SK-N-SH treated with all-trans-retinoic acid at 6 μM for 48 hours (cell line): ENCODE results near the gene CGREF1.

Experiments
- ATAC-seq: fragments of 200-7000 bp; cut with Tn5 transposase; 3 replicates; pipeline ENCODE4 v1.9.1; 2020; ENCODE audit warnings: mild to moderate bottlenecking, moderate library complexity
- ARNTL ChIP-seq: fragments of 450-650 bp; formaldehyde crosslinking; IDR thresholded peaks from 2 replicates; pipeline ENCODE4 v1.5.0; 2020; ENCODE audit warnings: low read depth, mild to moderate bottlenecking, moderate library complexity, borderline replicate concordance
- BACH2 ChIP-seq: fragments of 250-450 bp; sonication (Bioruptor Pico); IDR thresholded peaks from 2 replicates; pipeline ENCODE4 v1.9.0; 2021; ENCODE audit warnings: mild to moderate bottlenecking, borderline replicate concordance
- CSDC2 ChIP-seq: fragments of 250-450 bp; sonication (Bioruptor Pico); IDR thresholded peaks from 2 replicates; pipeline ENCODE4 v1.5.0; 2020; ENCODE audit warnings: mild to moderate bottlenecking, moderate library complexity
- CSRNP3 ChIP-seq: fragments of 250-450 bp; sonication (Bioruptor Pico); IDR thresholded peaks from 2 replicates; pipeline ENCODE4 v1.5.1; 2021; ENCODE audit warnings: mild to moderate bottlenecking, moderate library complexity
- ESRRG ChIP-seq: fragments of 250-450 bp; sonication (Bioruptor Pico); IDR thresholded peaks from 2 replicates; pipeline ENCODE4 v1.6.1; 2021; ENCODE audit warnings: mild to moderate bottlenecking
- GLIS3 ChIP-seq: fragments of 250-450 bp; sonication (Bioruptor Pico); IDR thresholded peaks from 2 replicates; pipeline ENCODE4 v1.5.0; 2020; ENCODE audit warnings: mild to moderate bottlenecking, moderate library complexity
- OSR1 ChIP-seq: fragments of 250-450 bp; sonication (Bioruptor Pico); IDR thresholded peaks from 2 replicates; pipeline ENCODE4 v1.8.0; 2022; ENCODE audit warnings: moderate library complexity, mild to moderate bottlenecking, inconsistent platforms
- POU6F1 ChIP-seq: fragments of 250-450 bp; sonication (Bioruptor Pico); IDR thresholded peaks from 2 replicates; pipeline ENCODE4 v1.8.0; 2021; ENCODE audit warnings: low read depth, mild to moderate bottlenecking, moderate library complexity, borderline replicate concordance
- PPARA ChIP-seq: fragments of 250-450 bp; sonication (Bioruptor Pico); IDR thresholded peaks from 2 replicates; pipeline ENCODE4 v1.5.0; 2020; ENCODE audit warnings: mild to moderate bottlenecking, borderline replicate concordance
- RARB ChIP-seq: fragments of 250-450 bp; sonication (Bioruptor Pico); IDR thresholded peaks from 2 replicates; pipeline ENCODE4 v1.8.0; 2021; ENCODE audit warnings: mild to moderate bottlenecking, moderate library complexity
- TCF4 ChIP-seq: fragments of 250-450 bp; sonication (Bioruptor Pico); IDR thresholded peaks from 2 replicates; pipeline ENCODE4 v1.8.0; 2021; ENCODE audit warnings: mild to moderate bottlenecking, moderate library complexity, borderline replicate concordance
- TOX ChIP-seq: fragments of 250-450 bp; sonication (Bioruptor Pico); IDR thresholded peaks from 2 replicates; pipeline ENCODE4 v1.8.0; 2021; ENCODE audit warnings: mild to moderate bottlenecking, moderate library complexity, borderline replicate concordance
- ZFP3 ChIP-seq: fragments of 250-450 bp; sonication (Bioruptor Pico); IDR thresholded peaks from 2 replicates; pipeline ENCODE4 v1.5.0; 2020; ENCODE audit warnings: mild to moderate bottlenecking, moderate library complexity
- ZFP30 ChIP-seq: fragments of 450-650 bp; formaldehyde crosslinking; IDR thresholded peaks from 2 replicates; pipeline ENCODE4 v1.5.0; 2022; ENCODE audit warnings: mild to moderate bottlenecking, moderate library complexity
- ZNF565 ChIP-seq: fragments of 450-650 bp; formaldehyde crosslinking; conservative IDR thresholded peaks from 2 replicates; pipeline ENCODE4 v1.5.0; 2020; ENCODE audit warnings: low read depth, mild to moderate bottlenecking, moderate library complexity
- ZNF70 ChIP-seq: fragments of 450-650 bp; formaldehyde crosslinking; IDR thresholded peaks from 2 replicates; pipeline ENCODE4 v1.5.0; 2020; ENCODE audit warnings: mild to moderate bottlenecking, moderate library complexity
- ZNF8 ChIP-seq: fragments of 450-650 bp; formaldehyde crosslinking; IDR thresholded peaks from 2 replicates; pipeline ENCODE4 v1.5.0; 2020; ENCODE audit warnings: mild to moderate bottlenecking, moderate library complexity
- TF ChIP-seq, protein P1 (sequence below): fragments of 250-450 bp; sonication (Bioruptor Pico); IDR thresholded peaks from 2 replicates; pipeline ENCODE4 v1.5.1; 2020; ENCODE audit warnings: low read depth, mild to moderate bottlenecking, moderate library complexity
- TF ChIP-seq, protein P2 (sequence below): fragments of 250-450 bp; sonication (Bioruptor Pico); IDR thresholded peaks from 2 replicates; pipeline ENCODE4 v1.8.0; 2020; ENCODE audit warnings: mild to moderate bottlenecking, moderate library complexity, borderline replicate concordance
- TF ChIP-seq, protein P3 (sequence below): fragments of 250-450 bp; sonication (Bioruptor Pico); IDR thresholded peaks from 2 replicates; pipeline ENCODE4 v1.5.0; 2020; ENCODE audit warnings: mild to moderate bottlenecking, moderate library complexity

Gene CGREF1

DNA sequence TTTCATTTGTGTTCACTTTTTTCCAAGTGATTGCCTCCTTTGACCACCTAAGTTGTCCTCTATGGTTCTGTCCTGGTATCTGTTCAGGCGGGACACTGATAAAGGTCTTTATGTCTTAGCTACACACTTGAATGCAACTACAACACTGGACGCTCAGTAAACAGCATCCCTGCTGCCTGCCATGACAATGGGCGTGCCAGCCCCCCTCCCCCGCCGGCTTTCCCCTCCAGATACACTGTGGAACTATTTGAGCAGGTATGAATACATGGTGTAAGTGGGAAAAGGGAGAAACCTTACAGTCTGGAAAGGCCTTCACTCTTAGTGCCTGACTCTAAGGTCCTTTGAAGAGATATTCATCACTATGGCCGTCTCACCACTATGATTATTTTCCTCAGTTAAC is 61.7 kb downstream of the CGREF1 start:
- no peak for TF ChIP-seq POU6F1
- ATAC-seq = no peak

GRCh38 chr2:27054721-27055120 is 64.2 kb downstream of the CGREF1 start:
- no peak for TF ChIP-seq RARB
- TF ChIP-seq TCF4 (CRISPR knock-in tag) = no peak
- TF ChIP-seq CSRNP3 (CRISPR knock-in tag) = no peak
- TF ChIP-seq ESRRG (CRISPR knock-in tag) = no peak
- no peak for TF ChIP-seq ZFP30 (CRISPR knock-in tag)
- TF ChIP-seq PPARA (CRISPR knock-in tag) = no peak
- no peak for TF ChIP-seq ZFP3 (CRISPR knock-in tag)
- TF ChIP-seq OSR1 (CRISPR knock-in tag) = no peak
- no peak for ATAC-seq

DNA sequence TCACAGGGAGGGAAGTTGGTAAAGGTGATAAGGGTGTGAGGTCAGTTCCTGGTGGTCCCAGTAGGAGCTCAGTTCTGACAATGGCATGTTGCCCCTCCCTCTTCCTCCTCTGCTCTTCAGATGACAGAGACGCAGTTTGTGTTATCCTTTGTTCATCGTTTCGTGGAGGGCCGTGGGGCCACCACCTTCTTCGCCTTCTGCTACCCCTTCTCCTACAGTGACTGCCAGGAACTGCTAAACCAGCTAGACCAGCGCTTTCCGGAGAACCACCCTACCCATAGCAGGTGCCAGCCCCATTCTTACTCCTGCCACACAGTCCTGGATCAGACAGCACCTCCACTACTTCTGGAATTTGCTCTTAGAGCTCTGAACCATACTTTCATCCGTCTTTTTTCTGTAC is 65.2 kb downstream of the CGREF1 start:
- no peak for ATAC-seq
- no peak for TF ChIP-seq CSDC2 (CRISPR knock-in tag)
- TF ChIP-seq GLIS3 (CRISPR knock-in tag) = no peak

DNA sequence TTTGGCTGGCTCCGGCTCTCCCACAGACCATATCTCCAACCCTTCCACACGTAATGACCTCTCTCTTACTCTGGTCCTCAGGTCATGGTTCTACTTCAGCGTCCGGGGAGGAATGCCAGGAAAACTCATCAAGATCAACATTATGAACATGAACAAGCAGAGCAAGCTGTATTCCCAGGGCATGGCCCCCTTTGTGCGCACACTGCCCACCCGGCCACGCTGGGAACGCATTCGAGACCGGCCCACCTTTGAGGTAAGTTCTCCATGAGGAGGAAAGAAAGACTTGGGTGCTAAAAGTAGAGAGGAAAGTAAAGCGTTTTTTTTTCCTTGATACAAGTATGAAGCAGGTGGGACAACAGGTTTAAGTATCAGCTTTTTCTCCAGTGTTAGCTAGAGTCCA is 65.6 kb downstream of the CGREF1 start:
- ATAC-seq = no peak
- TF ChIP-seq OSR1 (CRISPR knock-in tag) (no peak), ZNF70 (CRISPR knock-in tag) (no peak), ZNF8 (CRISPR knock-in tag) (no peak), BACH2 (CRISPR knock-in tag) (no peak), ZNF565 (CRISPR knock-in tag) (no peak), ZFP30 (CRISPR knock-in tag) (no peak), ARNTL (CRISPR knock-in tag) (no peak), RARB (no peak), ZFP3 (CRISPR knock-in tag) (no peak), CSRNP3 (CRISPR knock-in tag) (no peak), PPARA (CRISPR knock-in tag) (no peak), TOX (CRISPR knock-in tag) (no peak)
- TF ChIP-seq, protein P1, sequence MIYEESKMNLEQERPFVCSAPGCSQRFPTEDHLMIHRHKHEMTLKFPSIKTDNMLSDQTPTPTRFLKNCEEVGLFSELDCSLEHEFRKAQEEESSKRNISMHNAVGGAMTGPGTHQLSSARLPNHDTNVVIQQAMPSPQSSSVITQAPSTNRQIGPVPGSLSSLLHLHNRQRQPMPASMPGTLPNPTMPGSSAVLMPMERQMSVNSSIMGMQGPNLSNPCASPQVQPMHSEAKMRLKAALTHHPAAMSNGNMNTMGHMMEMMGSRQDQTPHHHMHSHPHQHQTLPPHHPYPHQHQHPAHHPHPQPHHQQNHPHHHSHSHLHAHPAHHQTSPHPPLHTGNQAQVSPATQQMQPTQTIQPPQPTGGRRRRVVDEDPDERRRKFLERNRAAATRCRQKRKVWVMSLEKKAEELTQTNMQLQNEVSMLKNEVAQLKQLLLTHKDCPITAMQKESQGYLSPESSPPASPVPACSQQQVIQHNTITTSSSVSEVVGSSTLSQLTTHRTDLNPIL (CRISPR knock-in tag) = no peak
- TF ChIP-seq, protein P2, sequence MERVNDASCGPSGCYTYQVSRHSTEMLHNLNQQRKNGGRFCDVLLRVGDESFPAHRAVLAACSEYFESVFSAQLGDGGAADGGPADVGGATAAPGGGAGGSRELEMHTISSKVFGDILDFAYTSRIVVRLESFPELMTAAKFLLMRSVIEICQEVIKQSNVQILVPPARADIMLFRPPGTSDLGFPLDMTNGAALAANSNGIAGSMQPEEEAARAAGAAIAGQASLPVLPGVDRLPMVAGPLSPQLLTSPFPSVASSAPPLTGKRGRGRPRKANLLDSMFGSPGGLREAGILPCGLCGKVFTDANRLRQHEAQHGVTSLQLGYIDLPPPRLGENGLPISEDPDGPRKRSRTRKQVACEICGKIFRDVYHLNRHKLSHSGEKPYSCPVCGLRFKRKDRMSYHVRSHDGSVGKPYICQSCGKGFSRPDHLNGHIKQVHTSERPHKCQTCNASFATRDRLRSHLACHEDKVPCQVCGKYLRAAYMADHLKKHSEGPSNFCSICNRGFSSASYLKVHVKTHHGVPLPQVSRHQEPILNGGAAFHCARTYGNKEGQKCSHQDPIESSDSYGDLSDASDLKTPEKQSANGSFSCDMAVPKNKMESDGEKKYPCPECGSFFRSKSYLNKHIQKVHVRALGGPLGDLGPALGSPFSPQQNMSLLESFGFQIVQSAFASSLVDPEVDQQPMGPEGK = no peak
- TF ChIP-seq, protein P3, sequence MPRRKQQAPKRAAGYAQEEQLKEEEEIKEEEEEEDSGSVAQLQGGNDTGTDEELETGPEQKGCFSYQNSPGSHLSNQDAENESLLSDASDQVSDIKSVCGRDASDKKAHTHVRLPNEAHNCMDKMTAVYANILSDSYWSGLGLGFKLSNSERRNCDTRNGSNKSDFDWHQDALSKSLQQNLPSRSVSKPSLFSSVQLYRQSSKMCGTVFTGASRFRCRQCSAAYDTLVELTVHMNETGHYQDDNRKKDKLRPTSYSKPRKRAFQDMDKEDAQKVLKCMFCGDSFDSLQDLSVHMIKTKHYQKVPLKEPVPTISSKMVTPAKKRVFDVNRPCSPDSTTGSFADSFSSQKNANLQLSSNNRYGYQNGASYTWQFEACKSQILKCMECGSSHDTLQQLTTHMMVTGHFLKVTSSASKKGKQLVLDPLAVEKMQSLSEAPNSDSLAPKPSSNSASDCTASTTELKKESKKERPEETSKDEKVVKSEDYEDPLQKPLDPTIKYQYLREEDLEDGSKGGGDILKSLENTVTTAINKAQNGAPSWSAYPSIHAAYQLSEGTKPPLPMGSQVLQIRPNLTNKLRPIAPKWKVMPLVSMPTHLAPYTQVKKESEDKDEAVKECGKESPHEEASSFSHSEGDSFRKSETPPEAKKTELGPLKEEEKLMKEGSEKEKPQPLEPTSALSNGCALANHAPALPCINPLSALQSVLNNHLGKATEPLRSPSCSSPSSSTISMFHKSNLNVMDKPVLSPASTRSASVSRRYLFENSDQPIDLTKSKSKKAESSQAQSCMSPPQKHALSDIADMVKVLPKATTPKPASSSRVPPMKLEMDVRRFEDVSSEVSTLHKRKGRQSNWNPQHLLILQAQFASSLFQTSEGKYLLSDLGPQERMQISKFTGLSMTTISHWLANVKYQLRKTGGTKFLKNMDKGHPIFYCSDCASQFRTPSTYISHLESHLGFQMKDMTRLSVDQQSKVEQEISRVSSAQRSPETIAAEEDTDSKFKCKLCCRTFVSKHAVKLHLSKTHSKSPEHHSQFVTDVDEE = no peak
